Activated T-cell treated with anti-CD3 and anti-CD28 coated beads, Interleukin-2, amount 50 U/mL, for 48 hours (primary cell): ENCODE data around the gene NFAT5.

Experiments used
- DNase-seq, 2 experiments: peaks; one replicate each; pipeline ENCODE4 v3.0.0-alpha.2; 2020

Gene NFAT5

DNA sequence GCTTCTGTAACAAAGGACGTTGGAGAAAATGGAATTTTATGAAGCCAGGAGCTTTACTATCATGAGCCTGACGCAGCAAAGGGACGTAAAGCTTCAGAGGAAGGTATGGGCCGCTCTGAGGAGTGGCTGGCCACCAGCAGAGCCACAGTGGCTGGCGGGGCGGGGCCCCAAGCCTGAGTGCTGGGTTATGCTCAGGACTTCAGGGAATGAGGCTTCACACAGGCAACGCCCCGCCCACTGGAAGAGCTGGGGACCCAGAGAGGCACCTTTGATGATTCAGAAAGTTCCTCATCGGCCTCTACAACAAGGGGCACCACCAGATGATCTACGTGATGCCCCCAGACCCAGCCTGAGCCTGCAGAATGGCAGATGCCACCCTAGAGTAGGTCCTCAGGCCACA lies 180.2 kb downstream of the NFAT5 start:
- no peak for DNase-seq

DNA sequence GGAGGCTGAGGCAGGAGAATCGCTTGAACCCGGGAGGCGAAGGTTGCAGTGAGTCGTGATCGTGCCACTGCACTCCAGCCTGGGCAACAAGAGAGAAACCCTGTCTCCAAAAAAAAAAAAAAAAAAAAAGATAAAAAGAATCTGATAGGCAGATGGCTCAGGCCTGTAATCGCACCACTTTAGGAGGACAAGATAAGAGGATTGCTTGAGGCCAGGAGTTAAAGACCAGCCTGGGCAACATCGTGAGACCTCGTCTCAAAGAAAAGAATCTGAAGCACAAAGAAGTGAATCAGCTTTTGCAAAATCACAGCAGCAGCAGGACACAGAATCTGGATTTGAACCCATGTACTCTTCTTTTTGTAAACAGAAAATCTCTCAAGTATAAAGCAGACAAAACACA lies 181.3 kb downstream of the NFAT5 start:
- no peak for DNase-seq

DNA sequence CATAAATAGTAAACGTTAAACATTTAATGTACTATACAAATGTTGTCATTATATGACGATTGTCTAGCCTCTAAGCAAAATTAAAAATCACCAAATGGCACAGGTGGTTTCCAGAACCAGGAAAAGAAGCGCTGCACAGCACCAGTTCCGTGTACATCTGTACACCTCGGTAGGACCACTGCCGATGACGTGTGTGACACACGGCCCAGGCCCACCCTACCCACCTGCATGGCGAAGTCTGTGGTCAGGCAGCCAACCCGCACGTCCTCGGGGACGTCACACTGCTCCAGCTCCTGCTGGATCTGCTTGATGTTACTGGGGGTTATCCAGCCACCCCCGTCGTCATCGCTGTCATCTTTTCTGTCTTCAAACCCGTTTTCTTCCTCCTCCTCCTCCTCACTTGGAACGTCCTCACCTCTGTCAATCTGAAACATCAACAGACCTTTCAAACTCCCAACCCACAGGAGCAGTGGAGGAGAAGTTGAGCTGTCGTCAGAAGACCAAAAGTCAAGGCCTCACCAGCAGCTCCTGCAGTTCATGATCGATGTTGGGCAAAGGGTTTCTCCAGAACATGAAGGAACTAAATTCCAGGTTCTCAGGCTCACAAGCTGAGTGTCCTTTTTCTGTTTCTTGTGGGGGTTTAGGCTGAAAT lies 183.1 kb downstream of the NFAT5 start:
- DNase-seq, result no peak

DNA sequence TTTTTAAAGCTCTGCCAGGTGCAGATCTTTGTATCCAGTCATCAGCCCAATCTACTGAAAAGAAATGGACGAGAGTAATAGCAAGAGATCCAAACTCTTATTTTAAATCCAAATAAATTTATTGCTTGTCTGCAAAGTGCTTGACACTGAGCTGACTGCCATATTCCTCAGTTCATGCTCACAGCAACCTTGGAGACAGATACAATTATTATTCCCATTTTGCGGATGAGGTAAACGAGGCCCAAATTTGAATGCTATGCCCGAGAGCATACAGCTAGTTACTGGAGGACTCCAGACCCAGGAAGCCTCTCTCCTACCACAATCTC lies 188.3 kb downstream of the NFAT5 start:
- DNase-seq, result no peak
